Neural cell (in vitro differentiated cells): ENCODE data around the gene SLC9B1. TPM values are rescaled to one million over a fixed set of nuclear protein-coding genes. Genes with fewer than 3 reads are reported as not detected.

ENCODE experiments used
- H2AFZ ChIP-seq: fragments of 200-600, 300-800 bp; sonication (generic), shearing (Covaris generic); 2 replicates; pipeline ENCODE4 v1.6.0; 2014; ENCODE audit warnings: low read depth, mild to moderate bottlenecking, antibody characterized with exemption, low read length, moderate library complexity
- H3F3A ChIP-seq: fragments of 200-600 bp; shearing (Covaris generic); 2 replicates; pipeline ENCODE4 v1.6.1; 2016; ENCODE audit warnings: mild to moderate bottlenecking, moderate library complexity, mixed read lengths, antibody characterized with exemption, low read length; ENCODE audit not compliant: insufficient read depth, poor library complexity, severe bottlenecking
- H3K27ac ChIP-seq: fragments of 200-600, 300-800 bp; sonication (generic), shearing (Covaris generic); 2 replicates; pipeline ENCODE4 v1.5.1; 2014; ENCODE audit warnings: mild to moderate bottlenecking, low read length, moderate library complexity
- H3K27me3 ChIP-seq: fragments of 300-800, 200-600 bp; sonication (generic), shearing (Covaris generic); 2 replicates; pipeline ENCODE4 v1.6.0; 2014; ENCODE audit warnings: mild to moderate bottlenecking, low read depth, low read length, moderate library complexity; ENCODE audit not compliant: insufficient read depth
- H3K36me3 ChIP-seq: fragments of 300-800, 200-600 bp; sonication (generic), shearing (Covaris generic); 2 replicates; pipeline ENCODE4 v1.5.1; 2014; ENCODE audit warnings: mild to moderate bottlenecking, antibody characterized with exemption, low read length, moderate library complexity; ENCODE audit not compliant: insufficient read depth
- H3K4me2 ChIP-seq: fragments of 300-800, 200-600 bp; sonication (generic), shearing (Covaris generic); 2 replicates; pipeline ENCODE4 v1.6.0; 2014; ENCODE audit warnings: mild to moderate bottlenecking, low read length
- H3K4me3 ChIP-seq: fragments of 300-800, 200-600 bp; sonication (generic), shearing (Covaris generic); 2 replicates; pipeline ENCODE4 v1.5.1; 2014; ENCODE audit warnings: mild to moderate bottlenecking, low read length, moderate library complexity
- H3K79me2 ChIP-seq: fragments of 200-600 bp; shearing (Covaris generic); replicated peaks from 2 replicates; pipeline ENCODE4 v1.6.0; 2014; ENCODE audit warnings: mild to moderate bottlenecking, low read length, moderate library complexity; ENCODE audit not compliant: insufficient read depth
- H3K9ac ChIP-seq: fragments of 300-800, 200-600 bp; sonication (generic), shearing (Covaris generic); 2 replicates; pipeline ENCODE4 v1.6.1; 2016; ENCODE audit warnings: mild to moderate bottlenecking, low read length, mixed read lengths
- H3K9me2 ChIP-seq: fragments of 200-600 bp; shearing (Covaris generic); 2 replicates; pipeline ENCODE4 v1.6.1; 2016; ENCODE audit warnings: mild to moderate bottlenecking, low read length, mixed read lengths; ENCODE audit not compliant: insufficient read depth
- H3K9me3 ChIP-seq: fragments of 200-600, 300-800 bp; sonication (generic), shearing (Covaris generic); 2 replicates; pipeline ENCODE4 v1.6.1; 2016; ENCODE audit warnings: mild to moderate bottlenecking, mixed run types, low read length, moderate library complexity, mixed read lengths
- H4K20me1 ChIP-seq: fragments of 200-600 bp; shearing (Covaris generic); 2 replicates; pipeline ENCODE4 v1.6.1; 2016; ENCODE audit warnings: mild to moderate bottlenecking, mixed run types; ENCODE audit not compliant: insufficient read depth
- CTCF ChIP-seq: fragments of 450-650 bp; IDR thresholded peaks from 2 replicates; pipeline ENCODE4 v1.5.1; 2014; ENCODE audit warnings: antibody characterized with exemption, mild to moderate bottlenecking, moderate library complexity; ENCODE audit not compliant: poor library complexity, severe bottlenecking
- EP300 ChIP-seq: fragments of 450-650 bp; conservative IDR thresholded peaks from 2 replicates; pipeline ENCODE4 v1.6.1; 2014; ENCODE audit warnings: antibody characterized with exemption, mild to moderate bottlenecking, moderate library complexity; ENCODE audit not compliant: poor library complexity, severe bottlenecking
- EZH2 ChIP-seq: fragments of 200-600, 300-800 bp; shearing (Covaris generic), sonication (generic); IDR thresholded peaks from 2 replicates; pipeline ENCODE4 v1.6.1; 2014; ENCODE audit warnings: antibody characterized with exemption, low read length, borderline replicate concordance, mild to moderate bottlenecking; ENCODE audit not compliant: insufficient read depth, poor library complexity, severe bottlenecking
- MXI1 ChIP-seq: fragments of 450-650 bp; conservative IDR thresholded peaks from 2 replicates; pipeline ENCODE4 v1.6.1; 2014; ENCODE audit warnings: antibody characterized with exemption, mild to moderate bottlenecking; ENCODE audit not compliant: poor library complexity, severe bottlenecking
- POLR2AphosphoS5 ChIP-seq: IDR thresholded peaks from 2 replicates; pipeline ENCODE4 v1.6.1; 2012
- RAD21 ChIP-seq: fragments of 450-650 bp; conservative IDR thresholded peaks from 2 replicates; pipeline ENCODE4 v1.6.1; 2014; ENCODE audit warnings: antibody characterized with exemption, mild to moderate bottlenecking, moderate library complexity
- REST ChIP-seq: IDR thresholded peaks from 2 replicates; pipeline ENCODE4 v1.6.1; 2012; ENCODE audit warnings: borderline replicate concordance
- SMC3 ChIP-seq: fragments of 450-650 bp; conservative IDR thresholded peaks from 2 replicates; pipeline ENCODE4 v1.6.1; 2014; ENCODE audit warnings: antibody characterized with exemption, mild to moderate bottlenecking, moderate library complexity; ENCODE audit not compliant: poor library complexity
- TAF1 ChIP-seq: IDR thresholded peaks from 2 replicates; pipeline ENCODE4 v1.6.1; 2012; ENCODE audit warnings: low read depth
- polyA plus RNA-seq: library from polyadenylated mRNA; depleted of rRNA; stranded (reverse); fragments of >200 nt; gene quantifications from 2 replicates; pipeline ENCODE4 v1.2.3, GENCODE V29; 2014

SLC9B1 gene
- polyA plus RNA-seq, 1 donor from 2014 or later = not detected

- no peaks in the 10 kb centered on the region for H3K9me2 ChIP-seq
- H4K20me1 ChIP-seq = no peaks in the 10 kb centered on the region
- no peaks in the 10 kb centered on the region for H3K9me3 ChIP-seq
- no peak overlapping the region for H3K9ac ChIP-seq
- H3K27ac ChIP-seq = no peak overlapping the region
- H3K79me2 ChIP-seq = no peaks in the 10 kb centered on the region
- no peaks in the 10 kb centered on the region for H3K27me3 ChIP-seq
- no peaks in the 10 kb centered on the region for H3K36me3 ChIP-seq
- no peak overlapping the region for H2AFZ ChIP-seq
- no peak overlapping the region for H3K4me2 ChIP-seq
- H3F3A ChIP-seq = no peaks in the 10 kb centered on the region
- H3K4me3 ChIP-seq = no peak overlapping the region
- no peak for TF ChIP-seq SMC3
- no peak for TF ChIP-seq EZH2
- TF ChIP-seq REST = no peak
- TF ChIP-seq RAD21 = no peak
- no peak for TF ChIP-seq MXI1
- no peak for TF ChIP-seq TAF1
- TF ChIP-seq POLR2AphosphoS5 = no peak
- no peak for TF ChIP-seq CTCF
- TF ChIP-seq EP300 = no peak
These were observed 7.0 kb downstream of the SLC9B1 start for GRCh38 chr4:103012551-103012950.

- no peaks in the 10 kb centered on the region for H3K27me3 ChIP-seq
- no peak overlapping the region for H3K4me2 ChIP-seq
- no peaks in the 10 kb centered on the region for H3K36me3 ChIP-seq
- H3K4me3 ChIP-seq = no peak overlapping the region
- H3K27ac ChIP-seq = no peak overlapping the region
- no peaks in the 10 kb centered on the region for H3K9me3 ChIP-seq
- H4K20me1 ChIP-seq = no peaks in the 10 kb centered on the region
- H3F3A ChIP-seq = no peaks in the 10 kb centered on the region
- no peaks in the 10 kb centered on the region for H3K9me2 ChIP-seq
- no peak for TF ChIP-seq CTCF
- no peak for TF ChIP-seq SMC3
- TF ChIP-seq EP300 = no peak
- no peak for TF ChIP-seq POLR2AphosphoS5
- TF ChIP-seq MXI1 = no peak
- no peak for TF ChIP-seq REST
- TF ChIP-seq EZH2 = no peak
- no peak for TF ChIP-seq RAD21
- H3K9ac ChIP-seq = no peak overlapping the region
- no peaks in the 10 kb centered on the region for H3K79me2 ChIP-seq
- no peak overlapping the region for H2AFZ ChIP-seq
These were observed 7.4 kb downstream of the SLC9B1 start for GRCh38 chr4:103012060-103012459.
